ENCODE results near the gene GRN.

DNA sequence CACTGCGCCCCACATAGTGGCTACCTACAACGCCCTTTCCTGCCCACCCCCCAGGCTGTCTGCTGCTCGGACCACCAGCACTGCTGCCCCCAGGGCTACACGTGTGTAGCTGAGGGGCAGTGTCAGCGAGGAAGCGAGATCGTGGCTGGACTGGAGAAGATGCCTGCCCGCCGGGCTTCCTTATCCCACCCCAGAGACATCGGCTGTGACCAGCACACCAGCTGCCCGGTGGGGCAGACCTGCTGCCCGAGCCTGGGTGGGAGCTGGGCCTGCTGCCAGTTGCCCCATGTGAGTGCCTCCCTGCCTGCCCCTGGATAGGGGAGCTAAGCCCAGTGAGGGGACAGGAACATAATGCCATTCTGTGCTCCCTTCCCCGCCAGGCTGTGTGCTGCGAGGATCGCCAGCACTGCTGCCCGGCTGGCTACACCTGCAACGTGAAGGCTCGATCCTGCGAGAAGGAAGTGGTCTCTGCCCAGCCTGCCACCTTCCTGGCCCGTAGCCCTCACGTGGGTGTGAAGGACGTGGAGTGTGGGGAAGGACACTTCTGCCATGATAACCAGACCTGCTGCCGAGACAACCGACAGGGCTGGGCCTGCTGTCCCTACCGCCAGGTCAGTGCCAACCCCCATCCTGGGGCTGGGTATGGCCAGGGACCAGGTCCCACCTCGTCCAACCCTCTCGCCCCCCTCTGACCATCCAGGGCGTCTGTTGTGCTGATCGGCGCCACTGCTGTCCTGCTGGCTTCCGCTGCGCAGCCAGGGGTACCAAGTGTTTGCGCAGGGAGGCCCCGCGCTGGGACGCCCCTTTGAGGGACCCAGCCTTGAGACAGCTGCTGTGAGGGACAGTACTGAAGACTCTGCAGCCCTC, 7.1 kb downstream of the GRN start:
- TF ChIP-seq, protein P1, sequence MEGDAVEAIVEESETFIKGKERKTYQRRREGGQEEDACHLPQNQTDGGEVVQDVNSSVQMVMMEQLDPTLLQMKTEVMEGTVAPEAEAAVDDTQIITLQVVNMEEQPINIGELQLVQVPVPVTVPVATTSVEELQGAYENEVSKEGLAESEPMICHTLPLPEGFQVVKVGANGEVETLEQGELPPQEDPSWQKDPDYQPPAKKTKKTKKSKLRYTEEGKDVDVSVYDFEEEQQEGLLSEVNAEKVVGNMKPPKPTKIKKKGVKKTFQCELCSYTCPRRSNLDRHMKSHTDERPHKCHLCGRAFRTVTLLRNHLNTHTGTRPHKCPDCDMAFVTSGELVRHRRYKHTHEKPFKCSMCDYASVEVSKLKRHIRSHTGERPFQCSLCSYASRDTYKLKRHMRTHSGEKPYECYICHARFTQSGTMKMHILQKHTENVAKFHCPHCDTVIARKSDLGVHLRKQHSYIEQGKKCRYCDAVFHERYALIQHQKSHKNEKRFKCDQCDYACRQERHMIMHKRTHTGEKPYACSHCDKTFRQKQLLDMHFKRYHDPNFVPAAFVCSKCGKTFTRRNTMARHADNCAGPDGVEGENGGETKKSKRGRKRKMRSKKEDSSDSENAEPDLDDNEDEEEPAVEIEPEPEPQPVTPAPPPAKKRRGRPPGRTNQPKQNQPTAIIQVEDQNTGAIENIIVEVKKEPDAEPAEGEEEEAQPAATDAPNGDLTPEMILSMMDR (conservative IDR thresholded peaks at IDR 0.05; ENCODE audit: low read depth, low read length): no peak
- TF ChIP-seq EZH2phosphoT487 (IDR thresholded peaks at IDR 0.05; ENCODE audit: borderline replicate concordance, low read length): no peak
- TF ChIP-seq EZH2 (IDR thresholded peaks at IDR 0.05; ENCODE audit: low read length, unreplicated experiment): no peak
